HG03025 (cell line): Measurements from ENCODE around the gene RYR1.
A peak's percentile ranks its signal among the peaks of the same experiment; 100 is the strongest.
"Not testable (repeated sequence)": the region's sequence is repeated elsewhere in the genome, so short reads cannot be mapped to it uniquely, and the experiment has no call there.

Experiments
- ATAC-seq: cut with Tn5 transposase; IDR thresholded peaks from one replicate; pipeline ENCODE4 v1.9.1; 2021; ENCODE audit warnings: mild to moderate bottlenecking, moderate library complexity; ENCODE audit not compliant: unreplicated experiment, low FRiP score

Gene RYR1

GRCh38 chr19:38399081-38399480, 34.4 kb upstream of the RYR1 start:
- ATAC-seq, result no peak

- ATAC-seq, result no peak
These were observed 34.0 kb upstream of the RYR1 start for GRCh38 chr19:38399537-38399936.

- ATAC-seq, result no peak
These were observed 33.1 kb upstream of the RYR1 start for GRCh38 chr19:38400361-38400760.

GRCh38 chr19:38401148-38401547, 32.3 kb upstream of the RYR1 start:
- no peak for ATAC-seq

GRCh38 chr19:38402623-38402966, 30.9 kb upstream of the RYR1 start:
- ATAC-seq, result no peak

- ATAC-seq, result peak; percentile 76
These were observed 30.4 kb upstream of the RYR1 start, which contains the start of gene FAM98C for GRCh38 chr19:38402967-38403674. Gene FAM98C (plus strand): TSS chr19:38403093. CDS start chr19:38403154, 61 bp downstream.

- no peak for ATAC-seq
These were observed 28.6 kb upstream of the RYR1 start for GRCh38 chr19:38404858-38405257.

- no peak for ATAC-seq
These were observed 28.2 kb upstream of the RYR1 start for GRCh38 chr19:38405276-38405675.

GRCh38 chr19:38409631-38410133, 23.8 kb upstream of the RYR1 start:
- no peak for ATAC-seq

GRCh38 chr19:38410407-38410806, 23.1 kb upstream of the RYR1 start:
- ATAC-seq, result not testable (repeated sequence)

GRCh38 chr19:38411041-38411712, 22.3 kb upstream of the RYR1 start:
- ATAC-seq, result no peak

- not testable (repeated sequence) for ATAC-seq
These were observed 21.6 kb upstream of the RYR1 start for GRCh38 chr19:38411898-38412297.

- no peak for ATAC-seq
These were observed 21.0 kb upstream of the RYR1 start for GRCh38 chr19:38412491-38412890.

- no peak for ATAC-seq
These were observed 20.5 kb upstream of the RYR1 start for GRCh38 chr19:38412961-38413360.

- ATAC-seq, result no peak
These were observed 20.1 kb upstream of the RYR1 start for GRCh38 chr19:38413416-38413815.

- ATAC-seq, result no peak
These were observed 16.3 kb upstream of the RYR1 start for GRCh38 chr19:38417146-38417543.

- ATAC-seq, result no peak
These were observed 15.7 kb upstream of the RYR1 start for GRCh38 chr19:38417544-38418506.

- ATAC-seq, result no peak
These were observed 12.6 kb upstream of the RYR1 start for GRCh38 chr19:38420935-38421334.

- ATAC-seq, result no peak
These were observed 11.6 kb upstream of the RYR1 start for GRCh38 chr19:38421856-38422255.

GRCh38 chr19:38422438-38422837, 11.1 kb upstream of the RYR1 start:
- ATAC-seq, result no peak

- no peak for ATAC-seq
These were observed 9.2 kb upstream of the RYR1 start for GRCh38 chr19:38424272-38424671.
